ENCODE measurements around the gene GTF2IRD1. TPM values are rescaled to one million over a fixed set of nuclear protein-coding genes. Genes with fewer than 3 reads are reported as not detected.
"Not testable (repeated sequence)": the region's sequence is repeated elsewhere in the genome, so short reads cannot be mapped to it uniquely, and the experiment has no call there.

The GTF2IRD1 gene
- total RNA-seq, 4 donors from 2014 or later, result 3.9 to 18.1 (median 11.0) TPM

DNA sequence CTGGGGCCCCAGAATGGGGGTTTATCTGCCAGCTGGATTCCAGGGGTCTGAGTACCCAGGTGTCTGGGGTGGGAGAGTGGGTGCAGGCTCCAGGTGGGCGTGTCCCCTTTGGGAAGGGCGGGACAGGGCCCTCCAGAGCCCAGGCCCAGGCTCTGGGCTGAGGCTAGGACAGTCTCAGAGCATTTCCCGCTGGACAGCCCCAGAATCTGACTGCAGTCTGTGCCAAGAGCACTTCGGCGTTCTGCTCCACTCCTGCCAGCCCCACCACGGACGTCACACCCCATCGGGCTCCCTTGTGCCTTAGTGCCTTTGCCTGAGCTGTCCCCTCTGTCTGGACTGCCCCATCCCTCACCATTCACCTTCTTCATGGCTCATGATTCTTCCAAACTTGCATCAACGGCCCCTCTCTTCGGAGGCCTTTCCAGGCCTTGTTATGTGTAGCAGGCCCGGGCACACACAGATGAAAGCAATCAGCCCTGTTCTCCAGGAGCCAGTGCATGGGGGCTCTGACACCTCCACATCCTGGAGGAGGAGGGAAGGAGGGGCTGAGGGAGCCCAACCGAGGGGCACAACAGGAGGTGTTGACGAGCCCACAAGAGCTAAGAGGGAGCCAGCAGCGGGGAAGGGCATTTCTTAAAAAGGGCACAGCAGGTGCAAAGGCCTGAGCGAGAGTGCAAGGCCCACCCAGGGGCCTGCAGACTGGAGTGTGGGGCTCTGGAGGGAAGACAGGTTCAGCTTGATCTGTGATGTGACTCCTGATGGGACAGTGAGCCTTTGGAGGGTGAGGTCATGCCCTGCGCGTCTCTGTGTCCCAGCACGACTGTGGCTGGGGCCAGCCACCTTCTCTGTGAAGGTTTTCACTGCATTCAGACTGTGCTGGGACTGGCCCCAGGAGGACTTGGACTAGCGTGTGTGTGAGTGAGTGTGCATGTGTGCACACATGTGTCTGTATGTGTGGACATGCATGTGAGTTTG, 41.7 kb downstream of the GTF2IRD1 start:
- DNase-seq (ENCODE audit: low spot score) (no peak), ATAC-seq (ENCODE audit: low FRiP score) (no peak)
- TF ChIP-seq, protein P1, sequence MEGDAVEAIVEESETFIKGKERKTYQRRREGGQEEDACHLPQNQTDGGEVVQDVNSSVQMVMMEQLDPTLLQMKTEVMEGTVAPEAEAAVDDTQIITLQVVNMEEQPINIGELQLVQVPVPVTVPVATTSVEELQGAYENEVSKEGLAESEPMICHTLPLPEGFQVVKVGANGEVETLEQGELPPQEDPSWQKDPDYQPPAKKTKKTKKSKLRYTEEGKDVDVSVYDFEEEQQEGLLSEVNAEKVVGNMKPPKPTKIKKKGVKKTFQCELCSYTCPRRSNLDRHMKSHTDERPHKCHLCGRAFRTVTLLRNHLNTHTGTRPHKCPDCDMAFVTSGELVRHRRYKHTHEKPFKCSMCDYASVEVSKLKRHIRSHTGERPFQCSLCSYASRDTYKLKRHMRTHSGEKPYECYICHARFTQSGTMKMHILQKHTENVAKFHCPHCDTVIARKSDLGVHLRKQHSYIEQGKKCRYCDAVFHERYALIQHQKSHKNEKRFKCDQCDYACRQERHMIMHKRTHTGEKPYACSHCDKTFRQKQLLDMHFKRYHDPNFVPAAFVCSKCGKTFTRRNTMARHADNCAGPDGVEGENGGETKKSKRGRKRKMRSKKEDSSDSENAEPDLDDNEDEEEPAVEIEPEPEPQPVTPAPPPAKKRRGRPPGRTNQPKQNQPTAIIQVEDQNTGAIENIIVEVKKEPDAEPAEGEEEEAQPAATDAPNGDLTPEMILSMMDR (IDR thresholded peaks at IDR 0.05), result no peak

DNA sequence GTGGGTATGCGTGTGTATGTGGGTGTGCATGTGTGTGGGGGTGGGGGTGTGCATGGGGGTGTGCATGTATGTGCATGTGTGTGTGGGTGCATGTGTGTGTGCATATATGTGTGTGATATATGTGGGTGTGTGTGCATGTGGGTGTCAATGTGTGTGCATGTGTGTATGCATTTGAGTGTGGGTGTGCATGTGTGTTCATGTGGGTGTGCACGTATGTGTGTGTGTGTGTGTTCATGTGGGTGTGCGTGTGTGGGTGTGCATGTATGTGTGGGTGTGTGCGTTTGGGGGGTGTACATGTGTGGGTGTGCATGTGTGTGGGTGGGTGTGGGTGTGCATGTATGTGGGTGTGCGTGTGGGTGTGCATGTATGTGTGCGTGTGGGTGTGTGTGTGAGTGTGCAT, 42.6 kb downstream of the GTF2IRD1 start:
- DNase-seq (ENCODE audit: low spot score) (no peak), ATAC-seq (ENCODE audit: low FRiP score) (no peak)
- TF ChIP-seq, protein P1 (IDR thresholded peaks at IDR 0.05), result no peak

DNA sequence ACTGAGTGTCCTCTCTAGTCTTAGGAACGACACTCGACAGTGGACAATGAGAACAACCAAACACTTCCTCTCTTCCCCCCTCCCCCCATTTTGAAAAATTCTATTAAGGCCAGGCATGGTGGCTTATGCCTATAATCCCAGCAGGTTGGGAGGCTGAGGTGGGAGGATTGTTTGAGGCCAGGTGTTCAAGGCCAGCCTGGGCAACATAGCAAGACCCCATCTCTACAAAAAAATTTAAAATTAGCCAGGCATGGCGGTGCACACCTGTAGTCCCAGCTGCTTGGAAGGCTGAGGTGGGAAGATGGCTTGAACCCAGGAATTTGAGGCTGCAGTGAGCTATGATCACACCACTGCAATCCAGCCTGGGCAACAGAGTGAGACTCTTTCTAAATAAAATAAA, 43.1 kb downstream of the GTF2IRD1 start:
- not testable (repeated sequence) for ATAC-seq (ENCODE audit: low FRiP score); DNase-seq (ENCODE audit: low spot score)

DNA sequence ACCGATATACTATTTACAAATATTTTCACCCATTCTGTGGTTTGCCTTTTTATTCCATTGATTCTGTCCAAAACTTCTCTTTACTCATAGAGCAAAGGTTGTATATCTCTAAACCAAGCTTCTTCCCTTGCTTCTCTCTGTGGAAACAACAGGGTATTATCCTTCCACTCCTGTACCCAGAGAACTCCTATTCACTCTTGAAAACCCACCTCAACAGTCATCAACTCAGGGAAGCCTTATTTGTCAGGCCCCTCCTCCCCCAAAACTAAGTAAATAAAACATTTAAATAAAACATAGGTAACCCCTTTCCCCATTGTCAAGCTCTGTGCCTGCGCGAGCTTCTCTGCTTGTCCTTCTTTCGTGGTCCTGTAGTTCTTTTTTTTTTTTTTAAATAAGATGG, 44.6 kb downstream of the GTF2IRD1 start:
- TF ChIP-seq, protein P1 (IDR thresholded peaks at IDR 0.05), result no peak
- ATAC-seq (ENCODE audit: low FRiP score), result no peak

DNA sequence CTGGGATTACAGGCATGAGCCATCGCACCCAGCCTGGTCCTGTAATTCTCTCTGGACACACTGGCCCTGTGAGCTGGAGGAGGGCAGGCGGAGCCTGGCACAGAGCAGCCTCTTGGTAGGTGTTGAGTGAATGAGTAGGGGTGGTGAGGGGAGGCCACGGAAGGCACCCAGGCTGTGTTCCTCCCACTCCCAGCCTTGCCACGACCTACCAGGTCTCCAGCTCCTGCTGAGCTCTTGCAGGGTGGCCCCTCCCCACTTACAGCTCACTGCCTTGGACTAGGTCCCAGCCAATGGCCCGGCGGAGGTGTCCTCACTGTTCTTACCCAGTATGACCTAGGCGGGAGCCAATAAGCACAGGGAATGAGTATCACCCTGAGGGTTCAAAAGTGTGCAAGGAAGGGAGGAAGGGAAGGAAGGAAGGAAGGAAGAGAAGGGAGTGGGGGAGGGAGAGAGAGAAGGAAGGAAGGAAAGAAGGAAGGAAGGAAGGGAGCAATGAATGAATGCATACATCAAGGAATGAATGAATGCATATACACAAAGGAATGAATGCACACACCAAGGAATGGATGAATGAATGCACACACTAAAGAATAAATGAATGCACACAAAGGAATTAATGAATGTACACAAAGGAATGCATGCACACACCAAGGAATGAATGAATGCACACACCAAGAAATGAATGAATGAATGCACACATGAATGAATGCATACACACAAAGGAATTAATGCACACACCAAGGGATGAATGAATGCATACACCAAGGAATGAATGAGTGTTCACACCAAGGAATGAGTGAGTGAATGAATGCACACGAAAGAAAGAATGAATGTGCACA, 45.5 kb downstream of the GTF2IRD1 start:
- no peak for DNase-seq (ENCODE audit: low spot score)
- TF ChIP-seq, protein P1 (IDR thresholded peaks at IDR 0.05), result no peak
- peak; percentile 16 for ATAC-seq (ENCODE audit: low FRiP score)

More for the DNA sequence above, 44.6 kb downstream of the GTF2IRD1 start:
- no peak for DNase-seq (ENCODE audit: low spot score)

DNA sequence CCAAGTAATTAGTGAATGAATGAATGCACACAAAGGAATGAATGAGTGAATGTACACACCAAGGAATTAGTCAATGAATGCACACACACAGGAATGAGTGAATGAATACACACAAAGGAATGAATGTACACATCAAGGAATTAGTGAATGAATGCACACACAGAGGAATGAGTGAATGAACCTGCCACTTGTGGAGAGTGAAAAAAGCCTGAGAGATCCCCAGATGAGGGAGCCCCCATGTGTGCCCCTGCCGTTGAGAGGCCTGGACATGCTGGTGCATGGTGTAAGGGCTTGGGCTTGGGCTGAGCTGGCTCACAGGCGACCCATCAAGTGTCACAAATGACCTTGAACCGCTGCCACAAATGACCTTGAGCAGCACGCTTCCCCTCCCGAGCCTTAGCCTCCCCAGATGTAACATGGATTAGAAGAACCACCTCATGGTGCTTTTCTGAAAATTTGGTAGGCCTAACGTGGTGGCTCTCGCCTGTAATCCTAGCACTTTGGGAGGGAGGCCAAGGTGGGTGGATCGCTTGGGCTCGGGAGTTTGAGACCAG, 46.2 kb downstream of the GTF2IRD1 start:
- ATAC-seq (ENCODE audit: low FRiP score), result no peak
- no peak for DNase-seq (ENCODE audit: low spot score)
- TF ChIP-seq, protein P1 (IDR thresholded peaks at IDR 0.05), result no peak

DNA sequence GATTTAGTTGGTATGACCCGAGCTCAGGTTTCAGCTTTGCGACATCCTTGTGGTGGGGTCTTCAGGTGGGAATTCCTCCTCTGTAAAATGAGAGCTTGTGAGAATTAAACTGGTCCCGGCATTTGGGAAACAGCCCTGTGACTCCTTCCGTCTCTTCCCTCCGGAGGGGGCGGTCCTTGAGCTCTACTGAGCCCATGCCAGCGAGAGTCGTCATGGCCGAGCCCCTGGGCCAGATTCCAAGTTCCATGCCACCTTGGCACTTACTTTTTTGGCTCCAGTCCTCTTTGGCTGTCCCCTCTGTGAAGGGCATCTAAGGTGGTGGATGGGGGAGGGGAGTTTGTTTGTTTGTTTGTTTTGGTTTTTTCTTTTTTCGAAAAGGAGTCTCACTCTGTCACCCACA, 47.6 kb downstream of the GTF2IRD1 start:
- ATAC-seq (ENCODE audit: low FRiP score) (no peak), DNase-seq (ENCODE audit: low spot score) (no peak)
- TF ChIP-seq, protein P1 (IDR thresholded peaks at IDR 0.05), result no peak
